Astrocyte of the spinal cord (primary cell): ENCODE results near the gene TRIM47.

Experiments
- DNase-seq: peaks from one replicate; pipeline ENCODE4 v3.0.0; 2011; ENCODE audit warnings: low read depth, low spot score
- H3K4me3 ChIP-seq: 2 replicates; pipeline ENCODE4 v1.5.1; 2011; ENCODE audit warnings: low read depth, mild to moderate bottlenecking, low read length, moderate library complexity
- in situ Hi-C: cut with HindIII; loops from 2 replicates; pipeline ENCODE4 v1.10.0; 2017; ENCODE audit warnings: low sequenced_read_pairs
- TF ChIP-seq, protein P1 (sequence below): IDR thresholded peaks from 2 replicates; pipeline ENCODE4 v1.5.1; 2012; ENCODE audit warnings: low read depth, mild to moderate bottlenecking, low read length, inconsistent platforms

Gene TRIM47

DNA sequence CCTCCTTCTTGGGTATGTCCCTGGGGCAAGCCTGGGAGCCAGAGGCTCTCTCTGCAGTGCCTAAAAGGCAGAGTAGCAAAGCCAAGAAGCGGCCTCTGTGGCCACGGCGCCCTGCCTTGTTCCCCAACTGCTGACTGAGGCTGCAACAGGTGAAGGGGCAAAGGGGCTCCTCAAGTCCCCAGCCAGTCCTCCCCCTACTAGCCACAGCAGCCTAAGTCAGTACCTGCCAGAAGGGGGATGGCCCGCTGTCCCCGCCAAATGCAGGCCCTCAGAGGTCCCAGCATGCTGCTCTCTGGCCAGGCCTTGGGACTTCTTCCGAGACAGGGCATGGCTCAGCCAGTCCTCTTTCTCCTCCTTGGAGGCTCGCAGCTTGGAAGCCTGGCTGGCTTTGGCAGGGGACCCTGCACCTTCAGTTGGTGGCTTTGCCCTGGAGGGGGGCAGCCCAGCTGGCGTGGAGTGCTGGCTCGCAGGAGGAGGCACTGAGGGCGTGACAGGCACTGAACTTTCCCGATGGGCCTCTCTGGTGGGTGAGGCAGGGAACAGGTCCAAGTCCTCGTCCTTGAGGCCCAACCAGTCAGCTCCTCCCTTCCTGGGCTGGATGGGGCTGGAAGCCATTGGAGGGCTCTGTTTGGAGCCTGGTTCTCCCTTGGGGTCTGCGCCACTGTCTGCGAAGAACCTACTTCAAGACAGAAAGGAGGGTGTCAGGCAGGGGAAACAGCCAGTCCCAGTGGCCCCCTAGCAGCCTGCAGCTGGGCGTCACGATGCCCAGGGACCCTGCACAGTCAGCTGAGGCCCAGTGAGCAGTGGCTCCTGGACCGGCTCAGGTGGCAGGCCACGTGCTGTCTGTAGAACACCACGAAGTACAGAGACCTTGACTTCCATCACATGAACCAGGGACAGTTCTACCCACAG is 44.8 kb upstream of the TRIM47 start:
- in situ Hi-C loops = no loop called here
- H3K4me3 ChIP-seq = no peak overlapping the region
- no peak for DNase-seq
- TF ChIP-seq, protein P1, sequence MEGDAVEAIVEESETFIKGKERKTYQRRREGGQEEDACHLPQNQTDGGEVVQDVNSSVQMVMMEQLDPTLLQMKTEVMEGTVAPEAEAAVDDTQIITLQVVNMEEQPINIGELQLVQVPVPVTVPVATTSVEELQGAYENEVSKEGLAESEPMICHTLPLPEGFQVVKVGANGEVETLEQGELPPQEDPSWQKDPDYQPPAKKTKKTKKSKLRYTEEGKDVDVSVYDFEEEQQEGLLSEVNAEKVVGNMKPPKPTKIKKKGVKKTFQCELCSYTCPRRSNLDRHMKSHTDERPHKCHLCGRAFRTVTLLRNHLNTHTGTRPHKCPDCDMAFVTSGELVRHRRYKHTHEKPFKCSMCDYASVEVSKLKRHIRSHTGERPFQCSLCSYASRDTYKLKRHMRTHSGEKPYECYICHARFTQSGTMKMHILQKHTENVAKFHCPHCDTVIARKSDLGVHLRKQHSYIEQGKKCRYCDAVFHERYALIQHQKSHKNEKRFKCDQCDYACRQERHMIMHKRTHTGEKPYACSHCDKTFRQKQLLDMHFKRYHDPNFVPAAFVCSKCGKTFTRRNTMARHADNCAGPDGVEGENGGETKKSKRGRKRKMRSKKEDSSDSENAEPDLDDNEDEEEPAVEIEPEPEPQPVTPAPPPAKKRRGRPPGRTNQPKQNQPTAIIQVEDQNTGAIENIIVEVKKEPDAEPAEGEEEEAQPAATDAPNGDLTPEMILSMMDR = no peak

DNA sequence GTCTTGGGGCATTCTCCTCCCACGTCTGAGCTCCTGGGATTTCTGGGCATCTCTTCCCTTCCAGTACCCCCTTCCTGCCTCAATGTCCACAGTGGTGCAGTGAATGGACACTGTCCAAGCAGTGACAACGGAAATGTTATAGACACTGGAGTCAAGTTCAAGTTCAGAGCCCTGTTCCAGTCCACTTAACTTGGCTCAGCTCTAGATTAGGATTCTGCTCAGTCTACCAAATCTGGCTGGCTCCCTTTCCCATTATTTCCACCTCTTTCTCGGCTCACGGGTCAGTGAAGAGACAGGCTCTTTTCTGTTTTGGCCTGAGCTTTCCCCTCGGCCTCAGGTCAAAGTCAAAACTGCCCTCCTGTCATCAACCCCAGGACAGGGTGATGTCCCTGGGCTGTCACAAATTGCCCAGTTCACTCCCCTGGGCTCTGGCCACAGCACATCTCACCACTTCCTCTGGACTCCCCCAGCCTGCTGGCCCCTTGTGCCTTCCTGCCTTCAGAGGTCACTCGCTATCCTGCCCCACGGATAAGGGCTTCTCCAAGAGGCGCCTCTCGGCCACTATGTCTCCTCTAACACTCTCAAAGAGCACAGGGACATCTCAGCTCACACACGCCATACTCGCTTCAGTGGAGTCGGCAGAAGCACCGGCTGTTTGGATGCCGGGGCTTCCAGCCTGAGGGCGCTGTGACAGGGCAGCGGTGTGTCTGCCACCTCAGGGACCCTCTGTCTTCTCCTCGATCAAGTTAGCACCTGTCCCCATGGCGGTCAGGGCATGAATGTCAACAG is 44.0 kb upstream of the TRIM47 start:
- TF ChIP-seq, protein P1 = no peak
- in situ Hi-C loops = no loop called here
- DNase-seq = no peak
- H3K4me3 ChIP-seq = no peak overlapping the region

DNA sequence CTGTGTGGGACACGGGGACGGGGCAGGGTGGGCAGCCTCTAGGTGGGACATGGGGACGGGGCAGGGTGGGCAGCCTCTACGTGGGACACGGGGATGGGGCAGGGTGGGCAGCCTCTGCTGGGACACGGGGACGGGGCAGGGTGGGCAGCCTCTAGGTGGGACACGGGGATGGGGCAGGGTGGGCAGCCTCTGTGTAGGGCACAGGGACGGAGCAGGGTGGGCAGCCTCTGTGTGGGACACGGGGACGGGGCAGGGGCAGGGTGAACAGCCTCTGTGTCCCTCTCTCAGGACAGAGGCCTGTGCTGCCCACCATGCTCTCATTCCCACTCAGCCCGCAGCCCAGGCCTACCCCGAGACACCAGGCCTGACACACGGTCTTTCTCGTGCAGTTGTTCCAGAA is 43.2 kb upstream of the TRIM47 start:
- H3K4me3 ChIP-seq = no peak overlapping the region
- TF ChIP-seq, protein P1 = no peak
- no peak for DNase-seq
- in situ Hi-C loops = no loop called here

DNA sequence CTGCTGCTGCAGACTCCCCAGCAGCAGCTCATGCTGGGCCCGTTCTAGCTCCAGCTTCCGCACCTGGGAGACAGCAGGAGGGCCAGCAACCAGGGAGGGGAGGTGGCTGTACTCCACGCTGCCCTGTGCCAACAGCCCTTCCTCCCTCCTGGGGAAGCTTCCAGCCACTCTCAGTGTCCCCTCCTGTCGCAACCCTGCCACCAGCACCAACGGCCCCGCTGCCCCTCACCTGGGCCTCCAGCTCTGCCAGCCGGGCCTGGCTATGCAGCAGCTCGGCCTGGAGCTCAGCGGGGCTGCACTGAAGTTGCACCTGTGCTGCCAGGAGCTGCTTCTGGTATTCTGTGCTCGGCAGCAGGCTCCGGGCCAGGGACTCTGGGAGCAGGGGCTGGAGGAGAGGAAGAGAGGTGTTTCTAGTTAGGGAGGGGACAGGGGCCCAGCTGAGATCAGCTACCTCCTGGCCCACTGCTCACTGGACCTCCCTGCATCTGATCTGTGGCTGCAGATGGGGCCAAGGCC is 41.7 kb upstream of the TRIM47 start:
- TF ChIP-seq, protein P1 = no peak
- no peak for DNase-seq
- no peak overlapping the region for H3K4me3 ChIP-seq
- in situ Hi-C loops = no loop called here

DNA sequence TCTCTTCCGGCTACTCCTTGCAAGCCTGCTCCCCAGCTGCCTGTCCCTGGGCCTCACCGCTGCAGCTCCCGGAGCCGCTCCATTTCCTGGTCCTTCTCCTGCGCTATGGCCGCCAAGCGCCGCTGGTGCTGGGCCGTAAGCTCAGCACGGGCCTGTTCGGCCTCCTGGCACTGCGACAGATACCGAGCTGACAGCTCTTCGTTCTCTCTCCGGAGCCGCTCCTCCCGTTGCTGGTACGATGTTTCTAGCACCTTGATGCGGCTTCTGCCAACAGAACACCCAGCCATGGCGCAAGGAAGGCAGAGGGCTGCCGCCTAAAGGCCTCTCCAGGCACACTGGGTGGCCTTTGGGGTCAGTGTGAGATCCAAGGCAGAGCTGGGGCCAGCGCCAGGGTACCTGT is 41.2 kb upstream of the TRIM47 start:
- H3K4me3 ChIP-seq = no peak overlapping the region
- DNase-seq = no peak
- in situ Hi-C loops = no loop called here
- TF ChIP-seq, protein P1 = no peak

DNA sequence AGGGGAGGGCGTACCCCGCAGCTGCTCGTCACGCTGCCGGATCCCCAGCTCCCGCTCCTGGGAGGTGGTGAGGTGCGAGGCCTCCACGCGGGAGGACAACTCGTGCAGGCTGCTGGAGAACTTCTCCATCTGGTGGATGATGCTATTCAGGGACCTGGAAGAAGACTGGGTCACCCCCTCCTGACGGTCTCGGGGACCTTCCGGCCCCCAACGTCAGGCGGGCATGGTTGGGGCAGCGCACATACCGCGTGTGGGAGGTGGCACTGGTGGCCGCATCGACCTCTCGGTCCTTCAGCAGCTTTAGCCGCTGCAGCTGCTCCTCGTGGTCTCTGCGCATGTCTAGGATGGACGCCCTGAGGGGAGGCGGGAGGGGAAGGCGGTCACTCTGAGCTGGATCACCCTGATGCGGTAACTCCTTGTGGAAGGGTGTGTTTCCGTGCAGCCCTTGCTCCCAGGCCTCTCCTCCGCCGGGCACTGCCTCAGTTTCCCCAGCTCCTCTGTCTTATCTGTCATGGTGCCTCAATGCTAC is 39.6 kb upstream of the TRIM47 start:
- H3K4me3 ChIP-seq = no peak overlapping the region
- in situ Hi-C loops = no loop called here
- no peak for DNase-seq
- TF ChIP-seq, protein P1 = no peak
